Gastrocnemius medialis (tissue), 4 donors: ENCODE data around the gene PIEZO1.

Experiments
- POLR2A ChIP-seq, 2 donors: fragments of 450-650 bp; IDR thresholded peaks; one replicate each; pipeline ENCODE4 v1.6.1; 2017; ENCODE audit warnings: antibody characterized with exemption in 2 of 2, mild to moderate bottlenecking in 2 of 2, moderate library complexity in 2 of 2
- TF ChIP-seq, protein P1 (sequence below), 5 experiments: fragments of 450-650 bp in 3 of 5; fragments of 200-600 bp in 2 of 5; sonication (generic) in 2 of 5; IDR thresholded peaks in 4 of 5; conservative IDR thresholded peaks in 1 of 5; 1 replicate in 4 of 5; 2 replicates in 1 of 5; pipeline ENCODE4 v1.5.1; 2016 to 2019; ENCODE audit warnings: antibody characterized with exemption in 5 of 5, mild to moderate bottlenecking in 3 of 5, moderate library complexity in 3 of 5

GRCh38 chr16:88827727-88828126 is 42.7 kb upstream of the PIEZO1 start:
- TF ChIP-seq, protein P1, sequence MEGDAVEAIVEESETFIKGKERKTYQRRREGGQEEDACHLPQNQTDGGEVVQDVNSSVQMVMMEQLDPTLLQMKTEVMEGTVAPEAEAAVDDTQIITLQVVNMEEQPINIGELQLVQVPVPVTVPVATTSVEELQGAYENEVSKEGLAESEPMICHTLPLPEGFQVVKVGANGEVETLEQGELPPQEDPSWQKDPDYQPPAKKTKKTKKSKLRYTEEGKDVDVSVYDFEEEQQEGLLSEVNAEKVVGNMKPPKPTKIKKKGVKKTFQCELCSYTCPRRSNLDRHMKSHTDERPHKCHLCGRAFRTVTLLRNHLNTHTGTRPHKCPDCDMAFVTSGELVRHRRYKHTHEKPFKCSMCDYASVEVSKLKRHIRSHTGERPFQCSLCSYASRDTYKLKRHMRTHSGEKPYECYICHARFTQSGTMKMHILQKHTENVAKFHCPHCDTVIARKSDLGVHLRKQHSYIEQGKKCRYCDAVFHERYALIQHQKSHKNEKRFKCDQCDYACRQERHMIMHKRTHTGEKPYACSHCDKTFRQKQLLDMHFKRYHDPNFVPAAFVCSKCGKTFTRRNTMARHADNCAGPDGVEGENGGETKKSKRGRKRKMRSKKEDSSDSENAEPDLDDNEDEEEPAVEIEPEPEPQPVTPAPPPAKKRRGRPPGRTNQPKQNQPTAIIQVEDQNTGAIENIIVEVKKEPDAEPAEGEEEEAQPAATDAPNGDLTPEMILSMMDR (IDR thresholded peaks at IDR 0.05 in 4 of 5, conservative IDR thresholded peaks at IDR 0.05 in 1 of 5) = no peak
- TF ChIP-seq POLR2A (IDR thresholded peaks at IDR 0.05) = no peak
